HG03460 (cell line): Measurements from ENCODE around the gene OR51G1.
"Not testable (repeated sequence)": the region's sequence is repeated elsewhere in the genome, so short reads cannot be mapped to it uniquely, and the experiment has no call there.

ENCODE experiments used
- ATAC-seq: cut with Tn5 transposase; IDR thresholded peaks from one replicate; pipeline ENCODE4 v1.9.1; 2021; ENCODE audit not compliant: unreplicated experiment

Gene OR51G1, protein sequence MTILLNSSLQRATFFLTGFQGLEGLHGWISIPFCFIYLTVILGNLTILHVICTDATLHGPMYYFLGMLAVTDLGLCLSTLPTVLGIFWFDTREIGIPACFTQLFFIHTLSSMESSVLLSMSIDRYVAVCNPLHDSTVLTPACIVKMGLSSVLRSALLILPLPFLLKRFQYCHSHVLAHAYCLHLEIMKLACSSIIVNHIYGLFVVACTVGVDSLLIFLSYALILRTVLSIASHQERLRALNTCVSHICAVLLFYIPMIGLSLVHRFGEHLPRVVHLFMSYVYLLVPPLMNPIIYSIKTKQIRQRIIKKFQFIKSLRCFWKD

DNA sequence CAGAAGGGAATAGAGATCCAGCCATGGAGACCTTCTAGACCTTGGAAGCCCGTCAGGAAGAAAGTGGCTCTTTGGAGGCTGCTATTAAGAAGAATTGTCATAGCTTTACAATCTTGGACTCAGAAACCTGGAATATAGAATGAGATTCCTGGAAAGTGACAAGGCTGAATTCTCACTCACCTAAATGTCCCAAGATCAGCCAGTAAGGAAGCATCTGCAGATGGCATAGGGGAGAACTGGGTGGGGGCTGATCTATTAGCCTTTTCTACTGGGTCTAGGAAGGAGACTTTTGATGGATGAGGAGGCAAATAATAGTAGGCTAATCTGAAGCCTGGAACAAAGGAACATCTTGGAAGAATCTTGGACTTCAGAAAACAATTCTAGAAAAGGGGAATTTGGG, at the start of gene OR51G1:
Gene OR51G1 (minus strand): TSS at position 101 of the 400 bp plus-strand sequence. CDS start 0 bp downstream, at position 101.
- no peak for ATAC-seq

DNA sequence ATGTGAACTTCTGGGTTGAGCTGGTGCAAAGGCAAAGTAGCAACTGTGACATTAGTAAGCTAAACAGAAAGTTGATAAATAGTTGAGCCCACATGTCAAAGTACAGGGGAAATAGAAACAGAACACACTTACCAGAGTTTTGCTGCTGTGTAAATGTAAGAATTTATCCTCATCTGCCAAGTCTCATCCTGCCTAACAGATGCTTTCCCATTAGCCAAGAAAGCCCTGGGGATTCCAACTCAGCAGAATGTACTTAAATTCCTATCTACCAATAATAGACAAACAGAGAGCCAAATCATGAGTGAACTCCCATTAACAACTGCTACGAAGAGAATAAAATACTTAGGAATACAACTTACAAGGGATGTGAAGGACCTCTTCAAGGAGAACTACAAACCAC, 38.7 kb upstream of the OR51G1 start:
- ATAC-seq: no peak

DNA sequence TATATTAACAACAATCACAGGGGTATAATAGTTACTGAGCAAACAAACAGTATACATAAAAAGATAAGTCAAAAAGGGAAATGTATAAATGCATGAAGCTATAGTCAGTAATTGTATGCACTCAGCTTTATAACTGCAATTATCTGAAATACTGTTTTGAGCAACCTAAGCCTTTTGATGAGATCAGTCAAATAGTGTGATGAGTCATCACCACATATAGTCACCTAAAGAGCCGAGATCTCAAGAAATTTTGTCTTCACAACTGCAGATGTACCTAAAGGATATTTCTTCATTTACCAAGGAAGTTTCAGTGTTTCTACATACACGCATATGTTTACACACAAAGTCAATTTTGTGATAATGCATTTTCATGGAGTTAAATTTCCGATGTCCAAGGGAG, 36.7 kb upstream of the OR51G1 start:
- no peak for ATAC-seq

DNA sequence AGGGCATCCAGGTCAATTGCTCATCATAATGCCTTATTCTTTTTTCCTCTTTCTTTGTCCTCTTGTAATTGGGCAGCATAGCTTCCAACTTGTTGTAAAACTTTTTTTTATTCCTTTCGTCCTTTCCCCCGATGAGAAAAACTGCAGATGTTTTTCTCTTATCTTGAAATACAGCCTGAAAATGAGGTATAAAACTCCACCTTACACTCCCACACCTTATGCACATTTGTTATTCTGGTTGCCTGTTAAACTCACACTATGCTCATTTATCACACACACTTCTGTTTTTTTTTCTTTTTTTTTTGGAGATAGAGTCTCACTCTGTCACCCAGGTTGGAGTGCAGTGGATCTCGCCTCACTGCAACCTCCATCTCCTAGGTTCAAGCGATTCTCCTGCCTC, 33.3 kb upstream of the OR51G1 start:
- ATAC-seq: no peak

DNA sequence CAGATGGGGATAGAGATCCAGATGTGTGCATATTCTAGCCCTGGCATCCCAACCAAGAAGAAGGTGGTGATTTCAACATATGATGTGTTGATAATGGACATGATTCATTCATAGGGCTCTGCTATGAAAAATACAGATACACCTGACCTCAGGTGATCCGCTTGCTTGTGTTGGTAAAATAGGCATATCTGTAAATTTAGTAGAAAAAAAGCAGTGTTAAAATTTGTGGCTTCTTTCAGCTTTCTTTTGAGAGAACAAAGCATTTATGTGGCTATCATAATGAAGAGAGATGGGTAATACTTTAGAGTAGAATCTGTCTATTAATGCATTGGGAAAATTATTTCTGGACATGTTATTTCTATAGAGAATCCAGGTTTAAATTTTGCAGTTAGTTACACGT, 31.5 kb upstream of the OR51G1 start, which contains the start of gene OR51A2:
Gene OR51A2 (minus strand): TSS at position 101 of the 400 bp plus-strand sequence. CDS start 0 bp downstream, at position 101.
- ATAC-seq: not testable (repeated sequence)

- ATAC-seq: no peak
Observed at GRCh38 chr11:4947505-4947904, 23.4 kb upstream of the OR51G1 start, which contains the start of gene OR51A4. TSS of gene OR51A4 (minus strand) at chr11:4947605. CDS start at chr11:4947100, 505 bp downstream.

- ATAC-seq: no peak
Observed at GRCh38 chr11:4936745-4937144, 12.6 kb upstream of the OR51G1 start.

DNA sequence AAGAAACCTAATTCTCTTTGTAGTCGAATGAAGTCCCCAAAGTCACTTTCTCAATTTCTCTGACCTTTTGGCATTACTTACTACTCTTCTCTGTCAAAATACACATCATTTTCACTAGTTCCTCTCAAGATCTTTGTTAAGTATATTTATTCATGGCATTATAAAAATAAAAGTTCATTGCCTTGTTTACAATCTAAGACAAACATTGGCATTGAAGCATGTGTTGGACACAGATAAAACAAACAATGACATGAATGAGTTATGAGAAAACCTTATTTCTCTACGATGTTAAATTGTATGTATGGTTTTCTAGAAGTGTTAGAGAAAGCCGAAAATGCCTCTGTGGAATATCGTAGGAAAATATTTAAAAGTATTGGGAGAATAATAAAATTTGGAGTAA, 8.6 kb upstream of the OR51G1 start:
- ATAC-seq: no peak

- ATAC-seq: no peak
Observed at GRCh38 chr11:4926608-4927007, 2.5 kb upstream of the OR51G1 start.

DNA sequence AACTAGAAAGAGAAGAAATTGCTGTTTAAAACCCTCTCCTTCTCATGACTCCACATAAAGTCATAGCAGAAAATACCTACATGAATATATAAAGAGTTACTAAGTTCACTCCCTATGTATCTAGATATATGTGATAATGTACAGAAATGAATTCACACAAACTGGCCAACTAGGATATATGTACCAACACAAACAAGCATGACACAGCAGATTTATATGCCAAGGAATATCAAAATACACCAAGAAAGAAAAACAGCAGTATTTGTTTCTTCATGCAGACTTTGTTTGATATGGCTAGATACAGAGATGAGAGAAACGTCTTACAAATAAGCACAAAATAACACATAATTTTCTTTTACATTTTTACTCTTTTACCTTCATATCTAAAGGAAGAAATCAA, 1.8 kb downstream of the OR51G1 start:
- ATAC-seq: no peak

GRCh38 chr11:4921796-4922195, 2.3 kb downstream of the OR51G1 start:
- ATAC-seq: no peak

DNA sequence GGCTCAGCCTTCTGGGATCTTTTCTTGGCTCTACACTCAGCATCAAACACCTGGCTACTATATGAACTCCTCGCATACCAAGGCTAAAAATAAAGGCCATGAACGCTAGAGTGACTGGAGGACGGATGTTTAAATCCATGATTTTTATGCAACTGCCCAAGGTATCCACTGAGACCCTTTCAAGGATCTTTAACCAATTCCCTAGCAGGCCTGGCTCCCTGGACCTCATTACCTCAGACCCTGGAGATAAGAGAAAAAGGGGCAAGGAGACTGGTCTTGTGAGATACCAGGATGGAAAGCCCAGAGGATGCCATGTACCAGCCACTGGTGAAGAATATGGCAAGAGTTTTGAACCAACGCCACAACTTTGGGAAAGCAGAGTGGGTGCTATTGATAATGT, 4.9 kb downstream of the OR51G1 start, which contains the start of gene OR51G2:
Gene OR51G2 (minus strand): TSS at position 101 of the 400 bp plus-strand sequence. CDS start 3,687 bp downstream, outside the sequence.
- ATAC-seq: no peak

DNA sequence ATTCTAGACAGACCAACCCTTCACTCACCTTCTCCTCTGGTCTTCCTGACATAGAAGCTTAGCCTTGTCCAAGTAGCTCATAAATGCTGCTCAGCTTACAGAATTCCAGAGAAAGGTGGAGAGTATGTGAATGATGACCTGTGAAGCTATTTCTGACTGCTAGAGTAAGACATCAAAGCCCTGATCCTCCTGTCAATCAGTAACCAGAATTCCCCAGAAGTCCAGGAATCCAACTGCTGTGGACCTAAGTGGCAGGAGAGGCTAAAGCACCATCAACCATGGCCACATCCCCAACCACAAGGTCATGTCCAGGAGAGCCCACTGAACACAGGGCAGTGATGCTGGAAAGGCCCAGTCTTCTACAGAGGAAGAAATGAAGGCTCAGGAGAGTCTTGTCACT, 7.6 kb downstream of the OR51G1 start:
- no peak for ATAC-seq

DNA sequence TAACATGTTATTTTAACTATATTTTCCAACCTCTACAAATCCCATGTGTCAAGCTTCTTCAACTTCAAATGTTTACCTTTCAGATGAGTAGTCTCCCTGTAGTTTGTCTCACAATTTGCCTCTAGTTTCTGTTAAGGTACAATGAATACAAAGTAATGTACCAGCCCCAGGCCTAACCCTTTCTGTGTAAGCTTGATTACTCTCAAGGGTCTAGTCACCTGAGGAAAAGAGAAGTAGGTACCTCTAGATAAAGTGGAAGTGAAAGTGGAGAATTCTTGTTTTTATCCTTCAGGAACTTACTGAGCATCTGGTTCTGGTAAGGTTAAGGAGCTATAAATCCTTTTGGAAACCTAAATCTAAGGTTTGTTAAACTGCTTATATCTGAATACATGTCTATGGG, 20.7 kb downstream of the OR51G1 start, which contains the start of gene OR51A7:
Gene OR51A7 (plus strand): TSS at position 300 of the 400 bp plus-strand sequence. CDS start 3,587 bp downstream, outside the sequence.
- no peak for ATAC-seq

DNA sequence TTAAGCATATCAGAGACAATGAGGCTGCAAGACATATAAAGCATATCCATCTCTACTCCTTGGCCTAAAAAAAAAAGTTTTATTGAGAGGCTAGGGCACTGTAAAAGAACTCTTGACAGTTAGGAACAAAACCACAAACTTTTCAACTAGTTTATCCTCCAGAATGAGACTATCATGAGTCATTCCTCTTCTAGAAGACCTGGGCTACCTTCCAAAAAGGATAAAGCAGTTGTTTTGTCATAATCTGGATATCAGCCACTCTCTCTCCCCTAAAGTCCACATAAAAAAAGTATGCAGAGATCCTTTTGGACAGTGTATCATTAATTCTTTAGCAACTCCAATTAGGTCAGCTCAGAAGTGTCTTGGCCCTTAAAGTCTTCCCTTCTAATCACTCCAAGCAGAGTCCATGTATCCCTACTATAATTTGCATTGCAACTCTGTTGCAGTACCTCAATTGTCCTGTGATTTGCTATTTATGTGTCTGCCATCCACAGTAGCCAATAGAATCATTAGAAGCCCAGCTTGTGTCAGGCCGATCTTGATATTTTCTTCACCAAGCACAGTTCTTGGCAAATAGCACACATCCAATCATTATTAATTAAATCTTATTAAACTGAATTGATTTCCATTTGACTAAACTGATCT, 32.0 kb downstream of the OR51G1 start:
- ATAC-seq: no peak

- no peak for ATAC-seq
Observed at GRCh38 chr11:4890279-4890678, 33.9 kb downstream of the OR51G1 start.

DNA sequence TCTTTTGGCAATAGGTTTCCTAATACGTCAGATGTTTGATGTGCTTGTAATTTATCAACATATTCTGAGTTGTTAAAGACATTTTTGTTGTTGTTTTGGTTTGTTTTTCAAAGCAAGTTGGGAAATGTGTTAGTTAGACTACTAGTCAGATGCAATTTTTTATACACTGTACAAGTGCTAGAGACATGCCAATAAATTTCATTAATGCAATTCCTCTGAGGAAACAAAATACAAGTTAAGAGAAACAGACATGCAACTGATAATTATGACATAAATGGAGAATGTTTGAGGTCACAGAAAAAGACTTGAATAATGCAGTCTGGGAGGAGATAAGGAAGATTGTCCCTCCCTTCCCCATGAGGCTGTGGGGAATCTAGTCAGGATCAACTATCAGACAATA, 36.5 kb downstream of the OR51G1 start:
- ATAC-seq: no peak

DNA sequence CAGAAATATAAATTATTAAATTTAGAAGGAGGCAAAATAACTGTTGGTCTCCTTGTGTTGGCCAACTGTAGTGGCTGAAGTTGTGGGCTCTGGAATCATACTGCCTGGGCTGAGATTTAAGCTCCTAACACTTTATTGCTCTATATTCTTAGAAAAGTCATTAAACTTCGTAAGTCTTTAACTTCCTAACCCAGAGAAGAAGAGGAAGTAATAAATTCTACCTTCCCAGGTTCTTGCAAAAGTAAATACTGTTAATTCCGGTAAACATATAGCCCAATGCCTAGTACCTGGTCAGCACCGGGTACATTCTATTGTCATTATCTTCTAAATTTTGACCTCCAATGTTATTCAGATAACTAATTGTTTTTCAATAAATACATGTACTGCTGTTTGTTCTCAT, 38.0 kb downstream of the OR51G1 start:
- no peak for ATAC-seq

- ATAC-seq: no peak
Observed at GRCh38 chr11:4884361-4884760, 39.8 kb downstream of the OR51G1 start.

DNA sequence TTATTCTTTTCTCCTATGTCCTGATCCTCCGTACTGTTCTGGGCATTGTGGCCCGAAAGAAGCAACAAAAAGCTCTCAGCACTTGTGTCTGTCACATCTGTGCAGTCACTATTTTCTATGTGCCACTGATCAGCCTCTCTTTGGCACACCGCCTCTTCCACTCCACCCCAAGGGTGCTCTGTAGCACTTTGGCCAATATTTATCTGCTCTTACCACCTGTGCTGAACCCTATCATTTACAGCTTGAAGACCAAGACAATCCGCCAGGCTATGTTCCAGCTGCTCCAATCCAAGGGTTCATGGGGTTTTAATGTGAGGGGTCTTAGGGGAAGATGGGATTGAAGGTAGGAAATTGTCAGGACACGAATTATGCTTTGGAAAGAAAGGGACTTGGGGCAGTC, 41.6 kb downstream of the OR51G1 start:
- no peak for ATAC-seq

GRCh38 chr11:4881860-4882500, 42.2 kb downstream of the OR51G1 start, which contains the start of gene OR51T1:
TSS of gene OR51T1 (plus strand) at chr11:4881900. CDS start at chr11:4881900, 0 bp downstream.
- no peak for ATAC-seq
